Esophagus muscularis mucosa (tissue), 4 donors: ENCODE measurements around the gene AVPR1B. TPM values are rescaled to one million over a fixed set of nuclear protein-coding genes. Genes with fewer than 3 reads are reported as not detected.

Experiments
- DNase-seq: peaks from one replicate; pipeline ENCODE4 v3.0.0-alpha.2; 2017; ENCODE audit errors: extremely low spot score
- H3K27ac ChIP-seq, 4 donors: fragments of 200-600 bp; sonication (generic); replicated peaks in 1 of 4; 1 replicate in 3 of 4; 2 replicates in 1 of 4; pipeline ENCODE4 v1.5.1; 2016 to 2019; ENCODE audit warnings: mild to moderate bottlenecking in 1 of 4
- H3K27me3 ChIP-seq, 4 donors: fragments of 200-600 bp; sonication (generic); one replicate each; pipeline versions ENCODE4 v1.5.1 to v1.6.0; 2016 to 2019
- H3K36me3 ChIP-seq, 4 donors: fragments of 200-600 bp; sonication (generic); one replicate each; pipeline ENCODE4 v1.5.1; 2016 to 2019
- H3K4me1 ChIP-seq, 4 donors: fragments of 200-600 bp; sonication (generic); one replicate each; pipeline ENCODE4 v1.5.1; 2016 to 2019
- H3K4me3 ChIP-seq, 4 donors: fragments of 200-600 bp; sonication (generic); 1 replicate in 2 of 4; 2 replicates in 2 of 4; pipeline ENCODE4 v1.5.1; 2016 to 2019; ENCODE audit warnings: mild to moderate bottlenecking in 4 of 4, moderate library complexity in 1 of 4
- H3K9me3 ChIP-seq, 4 donors: fragments of 200-600 bp; sonication (generic); 1 replicate in 3 of 4; 2 replicates in 1 of 4; pipeline ENCODE4 v1.5.1; 2016 to 2019
- EP300 ChIP-seq: sonication (generic); formaldehyde crosslinking; IDR thresholded peaks from one replicate; pipeline ENCODE4 v1.6.1; 2017; ENCODE audit warnings: antibody characterized with exemption
- POLR2A ChIP-seq: fragments of 450-650 bp; IDR thresholded peaks from one replicate; pipeline ENCODE4 v1.6.1; 2017; ENCODE audit warnings: antibody characterized with exemption, moderate library complexity, mild to moderate bottlenecking, low read depth
- POLR2AphosphoS5 ChIP-seq, 2 donors: sonication (generic); formaldehyde crosslinking; IDR thresholded peaks; one replicate each; pipeline ENCODE4 v1.6.1; 2017; ENCODE audit warnings: antibody characterized with exemption in 2 of 2
- WGBS: methylation state at CpG from one replicate; pipeline ENCODE4 v1.1.5; 2018; 5-methylcytosine and 5-hydroxymethylcytosine counted together
- intact Hi-C: fragments of 100-400 bp; cut with DNase I; formaldehyde crosslinking; loops from one replicate; pipeline ENCODE4 v1.15.1; 2023
- total RNA-seq, 4 donors: library from RNA; depleted of rRNA; stranded (reverse); fragments of >200 nt; gene quantifications; one replicate each; pipeline versions ENCODE4 v1.1.0 to v1.2.1, GENCODE V29; 2016
- TF ChIP-seq, protein P1 (sequence below), 3 experiments: fragments of 200-600 bp in 2 of 3; fragments of 450-650 bp in 1 of 3; sonication (generic) in 2 of 3; IDR thresholded peaks; one replicate each; pipeline ENCODE4 v1.5.1; 2017 to 2019; ENCODE audit warnings: antibody characterized with exemption in 3 of 3, mild to moderate bottlenecking in 2 of 3, moderate library complexity in 1 of 3

The AVPR1B gene
- total RNA-seq, 4 donors from 2014 or later, result not detected

DNA sequence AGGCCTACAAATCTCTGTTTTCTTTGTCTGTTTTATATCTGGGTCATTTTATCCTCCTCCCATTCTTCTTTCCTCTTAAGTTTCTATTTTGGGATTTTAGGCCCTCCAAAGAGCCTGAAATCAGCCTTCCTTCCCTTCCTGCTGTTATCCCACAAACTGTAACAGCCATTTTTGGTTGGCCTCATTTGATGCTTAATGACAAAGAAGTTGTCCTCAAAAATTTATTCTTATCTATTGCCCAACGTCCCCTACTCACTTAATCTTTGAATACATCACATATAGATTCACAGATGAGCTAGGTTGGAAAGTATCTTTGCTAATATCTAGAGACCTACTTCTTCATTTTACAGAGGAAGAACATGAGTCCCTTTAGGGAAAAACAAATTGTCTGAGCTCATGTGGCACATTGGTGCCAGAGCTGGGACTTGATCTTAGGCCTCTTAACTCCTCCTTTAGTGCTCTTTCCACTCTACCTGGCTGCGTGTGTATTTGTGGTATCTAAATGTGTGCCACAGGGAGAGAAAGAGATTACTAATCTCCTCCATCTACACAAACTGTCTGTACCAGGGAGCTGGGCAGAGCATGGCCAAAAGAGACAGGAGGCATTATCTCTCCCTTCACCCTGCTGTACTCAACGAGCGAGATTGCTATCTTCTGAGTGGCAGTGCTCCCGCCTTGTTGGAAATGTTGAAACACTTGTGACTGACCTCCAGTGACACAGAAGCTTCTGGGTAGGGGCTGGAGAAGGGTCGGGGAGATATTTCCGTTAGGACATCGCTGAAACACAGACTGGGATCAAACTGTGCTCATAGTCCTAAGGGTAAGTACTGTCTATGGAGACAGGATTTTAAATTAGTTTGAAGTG lies 34.1 kb downstream of the AVPR1B start:
- no peak for DNase-seq
- intact Hi-C loops, result no loop called here
- no peak overlapping the region for H3K27ac ChIP-seq
- peaks cover 0 to 3% (median 0%) of the 10 kb centered on the region in 4 donors for H3K27me3 ChIP-seq
- no peak overlapping the region for H3K4me3 ChIP-seq
- H3K4me1 ChIP-seq, result no peaks in the 10 kb centered on the region
- TF ChIP-seq POLR2A (no peak), POLR2AphosphoS5 (IDR thresholded peaks at IDR 0.05) (no peak), EP300 (no peak)
- TF ChIP-seq, protein P1, sequence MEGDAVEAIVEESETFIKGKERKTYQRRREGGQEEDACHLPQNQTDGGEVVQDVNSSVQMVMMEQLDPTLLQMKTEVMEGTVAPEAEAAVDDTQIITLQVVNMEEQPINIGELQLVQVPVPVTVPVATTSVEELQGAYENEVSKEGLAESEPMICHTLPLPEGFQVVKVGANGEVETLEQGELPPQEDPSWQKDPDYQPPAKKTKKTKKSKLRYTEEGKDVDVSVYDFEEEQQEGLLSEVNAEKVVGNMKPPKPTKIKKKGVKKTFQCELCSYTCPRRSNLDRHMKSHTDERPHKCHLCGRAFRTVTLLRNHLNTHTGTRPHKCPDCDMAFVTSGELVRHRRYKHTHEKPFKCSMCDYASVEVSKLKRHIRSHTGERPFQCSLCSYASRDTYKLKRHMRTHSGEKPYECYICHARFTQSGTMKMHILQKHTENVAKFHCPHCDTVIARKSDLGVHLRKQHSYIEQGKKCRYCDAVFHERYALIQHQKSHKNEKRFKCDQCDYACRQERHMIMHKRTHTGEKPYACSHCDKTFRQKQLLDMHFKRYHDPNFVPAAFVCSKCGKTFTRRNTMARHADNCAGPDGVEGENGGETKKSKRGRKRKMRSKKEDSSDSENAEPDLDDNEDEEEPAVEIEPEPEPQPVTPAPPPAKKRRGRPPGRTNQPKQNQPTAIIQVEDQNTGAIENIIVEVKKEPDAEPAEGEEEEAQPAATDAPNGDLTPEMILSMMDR (IDR thresholded peaks at IDR 0.05), result no peak
- no peaks in the 10 kb centered on the region for H3K9me3 ChIP-seq
- H3K36me3 ChIP-seq, result no peaks in the 10 kb centered on the region
- 78% methylated on average over 8 of the region's 8 CpGs for WGBS

DNA sequence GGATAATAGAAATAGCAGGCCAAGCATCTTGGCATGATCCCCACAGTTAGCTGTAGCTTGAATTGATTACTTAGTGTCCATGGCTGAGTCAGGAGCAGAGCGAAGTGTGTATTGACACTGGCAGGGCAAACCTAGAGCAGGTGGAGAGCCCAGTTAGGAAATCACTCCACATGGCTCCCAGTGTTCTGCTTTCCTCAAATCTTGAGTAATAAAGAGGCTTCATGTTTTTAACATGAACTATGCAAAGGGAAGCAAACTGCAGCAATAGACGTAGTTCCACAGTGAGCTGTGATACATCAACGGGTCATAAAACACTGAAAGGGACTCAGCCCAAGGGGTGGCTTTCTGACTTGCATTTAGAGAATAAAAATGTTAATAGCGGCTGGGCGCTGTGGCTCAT lies 35.3 kb downstream of the AVPR1B start:
- 78% methylated on average over 5 of the region's 5 CpGs for WGBS
- H3K9me3 ChIP-seq, result no peaks in the 10 kb centered on the region
- no peak overlapping the region for H3K4me3 ChIP-seq
- peaks cover 0 to 3% (median 0%) of the 10 kb centered on the region in 4 donors for H3K27me3 ChIP-seq
- H3K27ac ChIP-seq, result no peak overlapping the region
- H3K4me1 ChIP-seq, result no peaks in the 10 kb centered on the region
- H3K36me3 ChIP-seq, result no peaks in the 10 kb centered on the region
- intact Hi-C loops, result no loop called here
- TF ChIP-seq POLR2AphosphoS5 (IDR thresholded peaks at IDR 0.05), result no peak
- no peak for TF ChIP-seq EP300
- TF ChIP-seq, protein P1 (IDR thresholded peaks at IDR 0.05), result no peak
- no peak for TF ChIP-seq POLR2A
- DNase-seq, result no peak

DNA sequence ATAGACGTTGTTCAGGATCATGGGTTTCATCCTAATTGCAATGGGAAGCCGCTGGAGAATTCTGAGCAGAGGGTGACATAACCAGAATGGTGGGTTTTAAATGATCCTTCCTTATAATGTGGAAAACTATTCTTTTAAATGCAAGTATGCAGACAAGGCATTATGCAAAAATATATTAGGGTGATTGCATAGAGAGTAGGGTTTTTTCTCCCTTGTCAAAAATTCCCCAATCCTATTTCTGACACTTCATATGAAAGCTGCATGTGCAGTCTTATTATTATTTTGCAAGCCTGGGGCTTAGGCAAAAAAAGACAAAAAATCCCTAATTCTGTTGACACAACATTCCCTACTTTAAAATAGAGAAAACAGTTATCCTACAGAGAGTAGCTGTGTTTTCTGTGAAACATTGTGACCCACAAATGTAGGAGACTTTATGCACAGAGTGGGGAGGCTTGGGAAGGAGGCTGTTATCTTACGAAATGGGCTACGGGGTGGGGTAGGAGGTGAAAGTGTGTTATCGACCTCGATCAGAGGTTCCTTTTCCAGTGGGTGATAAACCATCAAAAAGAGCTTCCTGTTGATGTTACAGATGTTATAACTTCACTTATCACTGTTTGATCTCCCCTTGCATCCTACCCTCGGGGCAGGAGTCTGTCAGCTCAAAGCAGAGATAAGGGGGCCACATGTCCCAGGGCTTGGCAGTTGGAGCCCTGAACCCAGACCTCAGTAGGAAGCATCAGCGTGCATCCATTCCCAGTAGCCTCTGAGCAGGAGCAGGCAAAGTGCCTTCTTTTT lies 37.0 kb downstream of the AVPR1B start:
- Histone ChIP-seq H3K27me3 (peaks cover 0 to 13% (median 0%) of the 10 kb centered on the region in 4 donors), H3K9me3 (no peaks in the 10 kb centered on the region), H3K4me1 (no peaks in the 10 kb centered on the region), H3K27ac (no peak overlapping the region), H3K36me3 (no peaks in the 10 kb centered on the region), H3K4me3 (no peak overlapping the region)
- WGBS, result 49% methylated on average over 8 of the region's 8 CpGs
- intact Hi-C loops, result no loop called here
- no peak for DNase-seq
- TF ChIP-seq, protein P1 (IDR thresholded peaks at IDR 0.05), result no peak
- no peak for TF ChIP-seq POLR2AphosphoS5 (IDR thresholded peaks at IDR 0.05)
- TF ChIP-seq EP300, result no peak
- TF ChIP-seq POLR2A, result no peak

DNA sequence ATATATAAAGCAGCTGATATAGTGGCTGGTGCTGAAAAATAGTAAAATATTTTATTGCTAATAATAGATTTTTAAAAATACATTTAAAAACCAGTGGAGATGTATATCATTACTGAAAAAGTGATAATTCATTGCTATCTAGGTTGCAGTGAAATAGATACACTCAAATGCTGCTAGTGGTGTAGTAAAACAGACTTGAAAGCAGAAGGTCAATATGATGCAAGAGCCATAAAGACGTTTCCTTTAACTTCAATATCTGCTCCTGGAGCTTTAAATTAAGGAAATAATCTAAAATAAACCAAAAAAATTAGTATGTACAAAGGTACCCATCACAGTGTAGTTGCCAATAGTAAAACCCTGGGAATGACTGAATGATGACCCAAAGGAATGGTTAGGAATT lies 38.1 kb downstream of the AVPR1B start:
- DNase-seq, result no peak
- TF ChIP-seq POLR2AphosphoS5 (IDR thresholded peaks at IDR 0.05) (no peak), EP300 (no peak), POLR2A (no peak)
- TF ChIP-seq, protein P1 (IDR thresholded peaks at IDR 0.05), result no peak
- Histone ChIP-seq H3K36me3 (no peaks in the 10 kb centered on the region), H3K27me3 (peaks cover 0 to 13% (median 0%) of the 10 kb centered on the region in 4 donors), H3K4me3 (no peak overlapping the region), H3K9me3 (no peaks in the 10 kb centered on the region), H3K27ac (no peak overlapping the region), H3K4me1 (no peaks in the 10 kb centered on the region)
- WGBS, result 72% methylated on average over 1 of the region's 1 CpG
- intact Hi-C loops, result no loop called here
